Hematopoietic multipotent progenitor cell treated with erythropoietin and hydrocortisone succinate and interleukin-3 and kit ligand, for 17 days (in vitro differentiated cells): ENCODE measurements around the gene EVI5.

Experiments used
- DNase-seq: peaks from one replicate; pipeline ENCODE4 v3.0.0-alpha.2; 2015; ENCODE audit warnings: low spot score

Gene EVI5

DNA sequence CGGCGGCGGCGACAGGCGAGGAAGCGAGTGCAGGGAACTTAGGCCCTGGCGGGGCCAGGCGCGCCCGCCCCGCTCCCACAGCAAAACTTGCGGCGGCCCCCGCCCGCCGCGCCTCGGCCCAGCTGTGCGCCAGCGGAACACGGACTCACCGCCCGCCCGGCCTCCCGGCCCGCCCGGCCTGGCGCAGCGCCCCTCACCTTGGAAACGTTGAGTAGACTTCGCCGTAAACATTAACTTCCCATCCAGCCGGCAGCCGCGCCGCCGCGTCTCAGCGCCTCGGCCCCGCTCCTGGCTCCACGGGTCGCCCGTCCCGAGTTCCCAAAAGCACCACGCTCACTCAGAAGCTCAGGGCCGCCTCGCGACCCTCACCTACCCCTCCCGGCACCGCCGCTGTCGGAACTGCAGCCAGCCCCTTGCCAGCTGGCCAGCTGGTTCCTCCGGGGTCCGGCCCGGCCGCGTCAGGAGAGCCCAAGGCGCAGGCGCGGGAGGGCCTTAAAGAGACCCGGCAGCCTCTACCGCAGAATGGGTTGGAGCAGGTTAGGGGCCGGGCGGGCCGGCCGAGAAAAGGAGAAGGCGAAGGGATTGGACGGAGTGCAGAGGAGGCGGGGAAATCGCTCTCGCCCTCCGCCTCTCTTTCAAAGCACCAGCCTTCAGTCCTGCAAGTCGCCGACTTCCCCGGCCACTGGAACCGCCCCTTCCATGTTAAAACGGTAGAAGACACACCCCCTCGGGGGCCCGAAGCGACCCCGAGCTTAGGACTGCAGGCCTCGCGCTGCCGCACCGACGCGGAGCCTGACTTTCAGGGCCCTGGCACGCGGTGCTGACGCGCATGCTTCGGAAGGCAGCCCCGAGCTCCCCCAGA is at the start of gene EVI5:
EVI5 (minus strand) TSS at position 470 of the 862 bp plus-strand sequence. CDS start 48,562 bp downstream, outside the sequence.
- DNase-seq = peak; percentile 71

DNA sequence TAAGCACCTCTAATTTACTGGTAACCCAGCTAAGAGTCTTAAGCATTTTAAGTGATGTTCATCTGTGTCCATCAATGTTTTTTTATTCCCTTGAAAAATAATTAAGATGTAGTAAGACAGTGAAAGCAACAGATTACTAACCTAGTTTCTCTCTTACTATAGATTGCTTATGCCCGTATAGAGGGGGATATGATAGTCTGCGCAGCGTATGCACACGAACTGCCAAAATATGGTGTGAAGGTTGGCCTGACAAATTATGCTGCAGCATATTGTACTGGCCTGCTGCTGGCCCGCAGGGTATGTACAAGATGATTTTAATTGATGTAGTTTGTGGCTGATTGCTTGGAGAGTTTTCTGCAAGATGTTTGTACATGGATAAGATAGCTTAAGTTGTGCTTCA is 49.7 kb upstream of the EVI5 start:
- DNase-seq = no peak

DNA sequence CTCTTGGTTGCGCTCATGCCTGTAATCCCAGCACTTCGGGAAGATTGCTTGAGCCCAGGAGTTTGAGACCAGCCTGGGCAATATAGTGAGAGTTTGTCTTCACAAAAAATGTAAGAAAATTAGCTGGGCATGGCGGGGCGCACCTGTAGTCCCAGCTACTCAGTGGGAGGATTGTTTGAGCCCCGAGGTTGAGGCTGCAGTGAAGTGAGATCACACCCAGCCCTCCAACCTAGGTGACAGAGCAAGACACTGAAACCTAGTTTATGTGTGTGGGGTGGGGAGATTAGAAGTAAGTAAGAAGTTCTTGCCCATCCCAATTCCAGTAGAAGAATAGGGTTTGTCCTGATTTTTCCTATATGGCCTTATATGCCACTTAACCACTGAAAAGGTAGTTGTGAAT is 48.9 kb upstream of the EVI5 start:
- no peak for DNase-seq

DNA sequence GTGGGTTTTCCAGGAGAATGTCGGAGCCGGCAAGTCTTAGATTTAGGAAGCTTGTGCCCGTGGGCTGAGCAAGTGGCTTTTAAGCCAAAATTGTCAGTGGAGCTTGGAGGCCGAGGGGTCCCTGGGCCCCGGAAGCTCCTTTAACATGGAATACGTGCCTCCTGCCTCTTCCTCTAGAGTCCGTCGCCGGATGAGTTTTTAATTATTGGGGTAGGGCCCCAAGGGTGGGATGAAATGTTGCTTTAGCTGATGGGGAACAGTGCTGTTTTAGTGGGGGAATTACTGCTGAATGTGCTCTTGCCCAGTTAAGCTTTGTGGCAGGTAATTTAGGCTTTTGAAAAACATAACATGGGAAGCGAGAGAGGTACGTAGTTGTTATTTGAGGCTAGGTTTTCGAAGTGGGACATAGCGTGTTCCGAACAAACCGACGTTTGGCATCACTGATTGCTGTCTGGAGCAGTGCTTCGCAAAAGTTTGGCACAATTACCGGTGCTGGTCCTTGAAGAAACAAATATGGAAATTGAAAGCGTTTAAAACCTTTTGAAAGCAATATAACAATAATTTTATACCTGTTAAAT is 47.7 kb upstream of the EVI5 start:
- DNase-seq = peak; percentile 39

DNA sequence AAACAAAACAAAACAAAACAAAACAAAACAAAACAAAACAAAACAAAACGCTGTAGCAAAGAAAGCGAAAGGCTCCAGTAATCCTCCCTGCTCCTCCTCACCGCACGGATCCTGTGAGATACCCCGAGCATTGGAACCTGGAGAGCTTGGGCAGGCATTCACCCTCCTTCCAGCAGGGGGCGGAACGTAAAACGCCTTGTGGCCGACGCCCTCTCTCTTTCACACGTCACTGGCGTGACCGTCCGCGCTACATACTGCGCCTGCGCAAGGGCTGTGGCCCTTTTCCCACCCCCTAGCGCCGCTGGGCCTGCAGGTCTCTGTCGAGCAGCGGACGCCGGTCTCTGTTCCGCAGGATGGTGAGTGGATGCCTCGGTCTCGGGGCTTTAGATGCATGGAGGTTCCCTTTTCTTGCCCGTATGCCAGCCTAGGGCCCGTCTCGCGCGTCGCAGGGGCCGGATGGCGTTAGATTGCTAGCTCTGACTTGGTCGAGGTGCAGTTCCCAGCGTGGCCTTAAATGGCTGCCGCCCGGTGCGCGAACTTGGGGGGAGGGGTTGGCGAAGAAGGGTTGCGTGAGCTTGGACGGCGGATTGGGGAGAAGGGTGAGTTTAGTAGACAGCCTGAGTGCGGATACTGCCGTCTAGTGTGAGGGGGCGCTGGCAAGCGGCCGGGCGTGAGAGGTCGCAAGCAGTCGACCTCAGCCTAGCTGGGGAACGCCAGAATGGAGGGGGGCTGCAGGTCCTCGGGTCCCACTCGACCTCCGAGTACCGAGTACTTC is 47.0 kb upstream of the EVI5 start, which contains the start of gene RPL5:
RPL5 (plus strand) TSS at position 279 of the 775 bp plus-strand sequence; CDS start at position 354, 75 bp downstream.
- DNase-seq = peak; percentile 99

GRCh38 chr1:92831368-92831761 is 46.5 kb upstream of the EVI5 start:
- no peak for DNase-seq

DNA sequence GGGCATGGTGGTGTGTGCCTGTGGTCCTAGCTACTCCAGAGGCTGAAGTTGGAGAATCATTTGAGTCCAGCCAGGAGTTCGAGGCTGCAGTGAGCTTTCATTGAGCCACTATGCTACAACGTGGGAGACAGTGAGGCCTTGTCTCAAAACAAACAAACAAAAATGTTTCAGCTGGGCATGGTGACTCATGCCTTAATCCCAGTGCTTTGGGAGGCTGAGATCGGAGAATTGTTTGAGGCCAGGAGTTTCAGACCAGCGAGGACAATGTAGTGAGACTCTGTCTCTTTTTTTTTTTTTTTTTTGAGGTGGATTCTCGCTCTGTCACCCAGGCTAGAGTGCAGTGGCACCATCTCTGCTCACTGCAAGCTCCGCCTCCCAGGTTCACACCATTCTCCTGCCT is 41.9 kb upstream of the EVI5 start:
- no peak for DNase-seq

DNA sequence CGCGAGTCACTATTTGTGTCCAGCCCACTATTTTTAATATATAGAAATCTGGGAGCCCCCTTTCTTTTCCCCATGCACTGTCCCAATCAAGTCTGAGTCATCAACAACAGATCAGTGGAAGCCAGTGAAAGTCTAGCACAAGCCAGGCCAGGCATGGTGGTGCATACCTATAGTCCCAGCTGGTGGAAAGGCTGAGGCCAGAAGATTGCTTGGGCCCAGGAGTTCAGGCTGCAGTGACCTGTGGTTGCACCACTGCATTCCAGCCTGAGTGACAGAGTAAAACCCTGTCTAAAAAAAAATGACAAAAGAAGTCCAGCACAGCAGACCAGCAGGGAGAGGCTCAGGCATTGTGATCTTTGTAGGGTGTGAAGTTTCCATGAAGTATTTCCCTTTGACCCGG is 38.0 kb upstream of the EVI5 start:
- DNase-seq = no peak

- no peak for DNase-seq
These were observed 35.6 kb upstream of the EVI5 start for GRCh38 chr1:92820551-92820950.

DNA sequence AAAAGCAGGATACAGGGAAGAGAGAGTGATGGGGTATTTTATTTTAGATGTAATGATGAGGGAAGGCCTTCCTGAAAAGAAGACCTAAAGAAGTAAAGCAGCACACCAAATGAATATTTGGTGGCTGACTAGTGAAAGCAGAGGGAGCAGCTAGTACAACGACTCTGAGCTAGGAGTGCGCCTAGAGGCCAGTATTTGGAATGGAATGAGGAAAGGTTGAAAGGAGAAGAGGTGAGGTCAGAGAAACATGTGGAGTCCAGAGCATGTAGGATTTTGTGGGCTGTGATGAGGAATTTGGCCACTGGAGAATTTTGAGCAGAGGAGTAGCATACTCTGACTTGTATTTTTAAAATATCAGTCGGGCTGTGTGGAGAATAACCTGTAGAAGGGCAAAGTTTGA is 35.1 kb upstream of the EVI5 start:
- no peak for DNase-seq

DNA sequence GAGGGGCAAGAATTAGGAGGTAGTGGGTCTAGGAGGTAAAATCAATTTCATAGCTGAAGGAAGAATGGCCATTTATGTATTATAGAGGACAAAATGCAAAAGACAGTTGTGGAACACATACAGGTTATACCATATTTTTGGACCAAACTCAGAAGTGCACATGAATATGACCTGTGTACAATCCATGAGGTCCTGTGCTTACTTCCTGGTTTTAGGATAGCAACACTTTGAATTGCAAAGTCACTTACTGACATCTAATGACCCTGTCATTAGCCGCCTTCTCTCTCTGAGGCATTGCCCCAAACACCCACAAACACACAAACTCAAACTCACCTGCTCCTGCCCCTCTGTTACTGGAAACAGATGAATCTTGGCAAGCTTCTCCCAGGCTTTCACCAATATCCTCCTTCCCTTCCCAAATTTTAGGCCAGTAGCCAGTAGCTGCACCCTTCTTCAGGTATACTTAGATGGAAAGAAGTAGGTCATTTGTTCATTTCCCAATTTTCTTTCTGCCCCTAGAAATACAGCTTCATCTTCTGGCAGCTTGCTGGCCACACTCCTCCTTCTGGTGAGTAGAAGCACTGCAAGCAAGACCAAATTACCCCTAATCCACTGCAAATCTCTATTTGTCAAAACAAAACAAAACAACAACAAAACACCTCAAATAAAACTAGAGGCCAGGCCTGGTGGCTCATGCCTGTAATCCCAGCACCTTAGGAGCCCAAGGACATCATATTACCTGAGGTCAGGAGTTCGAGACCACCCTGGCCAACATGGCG is 33.3 kb upstream of the EVI5 start:
- peak; percentile 22 for DNase-seq

DNA sequence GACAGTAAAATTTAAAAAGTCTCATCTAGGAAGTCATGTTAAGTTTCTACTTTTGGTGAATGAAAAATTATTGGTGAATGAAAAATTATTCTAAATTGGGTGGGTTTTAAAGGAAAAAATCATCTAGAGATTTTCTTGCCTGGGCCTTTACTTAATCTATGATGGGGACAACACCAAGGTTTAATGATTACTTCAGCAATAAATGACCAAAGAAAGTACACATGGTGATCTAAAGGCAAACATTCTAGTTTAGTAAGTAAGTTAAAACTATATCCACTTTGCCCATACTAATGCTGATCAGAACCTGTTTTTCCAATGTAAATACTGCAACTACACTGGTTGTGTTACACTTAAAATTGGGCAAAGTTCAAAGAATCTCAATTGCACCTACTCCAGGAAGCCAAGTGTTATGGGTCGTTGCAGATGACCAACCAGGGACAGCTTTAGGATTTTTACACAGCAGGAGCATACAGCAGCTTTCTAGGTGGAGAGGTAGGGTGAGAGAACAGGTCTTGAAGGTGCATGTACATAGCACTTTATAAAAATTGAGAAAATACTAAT is 32.3 kb upstream of the EVI5 start:
- DNase-seq = no peak

GRCh38 chr1:92816732-92817131 is 31.8 kb upstream of the EVI5 start:
- DNase-seq = no peak

DNA sequence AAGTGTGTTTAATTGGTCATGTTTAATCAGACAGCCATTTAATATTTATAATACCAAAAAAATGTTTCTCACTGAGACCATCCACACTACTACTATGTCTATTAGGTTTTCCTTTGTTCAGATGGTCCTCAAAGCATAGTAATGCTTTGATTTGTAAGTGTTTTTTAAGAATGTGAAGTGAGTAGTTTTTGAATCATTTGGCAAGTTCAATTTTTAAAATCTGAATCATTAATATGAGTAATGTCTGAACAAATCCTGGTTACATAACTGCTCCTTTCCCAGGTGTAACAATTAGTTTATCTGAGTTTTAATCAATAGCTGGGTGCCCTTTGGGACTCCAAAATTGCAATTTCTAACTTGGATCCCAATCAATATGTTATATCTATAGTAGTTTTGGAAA is 23.5 kb upstream of the EVI5 start:
- DNase-seq = no peak

- DNase-seq = no peak
These were observed 20.3 kb upstream of the EVI5 start for GRCh38 chr1:92805216-92805615.

DNA sequence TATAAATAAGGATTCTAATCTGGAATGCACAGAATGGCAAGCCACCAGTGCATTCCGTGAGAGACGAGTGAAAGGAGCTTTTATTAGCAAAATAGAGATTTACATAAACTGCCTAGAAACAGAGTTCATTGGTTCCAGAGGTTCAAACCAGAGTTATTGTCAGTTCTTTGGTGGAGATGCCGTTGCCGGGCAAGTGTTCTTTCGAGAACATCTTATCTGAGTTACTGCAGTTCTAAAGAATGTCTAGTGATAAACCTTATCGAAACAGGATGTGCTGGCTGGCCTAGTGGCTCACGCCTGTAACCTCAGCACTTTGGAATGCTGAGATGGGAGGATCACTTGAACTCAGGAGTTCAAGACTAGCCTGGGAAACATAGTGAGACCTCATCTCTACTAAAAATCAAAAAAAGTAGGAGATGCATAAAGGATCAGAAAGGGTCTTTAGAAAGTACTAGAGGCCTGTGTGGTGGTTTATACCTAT is 19.9 kb upstream of the EVI5 start:
- DNase-seq = no peak

GRCh38 chr1:92803140-92803887 is 18.4 kb upstream of the EVI5 start:
- DNase-seq = no peak

DNA sequence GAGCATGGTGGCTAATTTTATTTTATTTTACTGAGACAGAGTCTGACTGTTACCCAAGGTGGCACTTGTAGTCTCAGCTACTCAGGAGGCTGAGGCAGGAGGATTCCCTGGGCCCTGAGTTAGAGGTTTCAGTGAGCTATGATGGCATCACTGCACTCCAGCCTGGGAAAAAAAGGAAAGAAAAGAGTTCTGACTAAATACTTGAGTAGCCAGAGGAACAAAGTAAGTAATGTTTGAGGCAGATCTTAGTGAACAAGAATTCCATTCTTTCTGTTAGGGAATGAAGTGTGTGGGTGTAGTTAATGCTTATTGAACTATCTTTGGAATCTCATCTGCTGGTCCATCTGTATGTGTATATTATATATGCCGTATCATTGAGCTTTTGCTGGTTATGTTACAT is 13.1 kb upstream of the EVI5 start:
- DNase-seq = no peak

DNA sequence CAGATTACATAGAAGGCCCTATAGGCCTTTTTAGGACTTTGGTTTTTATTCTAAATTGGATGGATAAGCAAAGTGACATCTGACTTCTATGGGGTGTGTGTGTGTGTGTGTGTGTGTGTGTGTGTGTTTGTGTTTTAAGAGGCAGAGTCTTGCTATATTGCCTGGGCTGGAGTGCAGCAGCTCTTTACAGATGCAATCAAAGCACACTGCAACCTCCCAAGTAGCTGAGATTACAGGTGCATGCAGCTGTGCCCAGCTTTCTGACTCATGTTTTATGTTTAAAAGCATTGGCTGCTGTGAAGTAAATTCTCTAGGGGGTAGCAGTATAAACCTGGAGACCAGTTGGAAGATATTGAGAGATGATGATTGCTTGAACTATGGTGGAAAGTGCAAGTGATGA is 12.4 kb upstream of the EVI5 start:
- DNase-seq = no peak

DNA sequence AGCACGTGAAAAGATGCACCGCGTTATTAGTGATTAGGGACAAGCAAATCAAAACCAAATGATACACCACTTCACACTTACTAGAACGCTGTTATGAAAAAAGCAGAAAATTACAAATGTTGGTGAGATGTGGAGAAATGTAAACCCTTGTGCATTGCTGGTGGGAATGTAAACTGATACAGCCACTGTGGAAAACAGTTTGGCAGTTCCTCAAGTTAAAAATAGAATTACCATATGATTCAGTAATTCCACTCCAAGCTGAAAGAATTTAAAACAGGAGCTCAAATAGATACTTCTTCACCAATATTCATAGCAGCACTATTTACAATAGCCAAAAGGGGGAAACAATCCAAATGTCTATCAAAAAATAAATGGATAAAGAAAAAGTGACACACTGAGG is 10.3 kb upstream of the EVI5 start:
- DNase-seq = no peak

DNA sequence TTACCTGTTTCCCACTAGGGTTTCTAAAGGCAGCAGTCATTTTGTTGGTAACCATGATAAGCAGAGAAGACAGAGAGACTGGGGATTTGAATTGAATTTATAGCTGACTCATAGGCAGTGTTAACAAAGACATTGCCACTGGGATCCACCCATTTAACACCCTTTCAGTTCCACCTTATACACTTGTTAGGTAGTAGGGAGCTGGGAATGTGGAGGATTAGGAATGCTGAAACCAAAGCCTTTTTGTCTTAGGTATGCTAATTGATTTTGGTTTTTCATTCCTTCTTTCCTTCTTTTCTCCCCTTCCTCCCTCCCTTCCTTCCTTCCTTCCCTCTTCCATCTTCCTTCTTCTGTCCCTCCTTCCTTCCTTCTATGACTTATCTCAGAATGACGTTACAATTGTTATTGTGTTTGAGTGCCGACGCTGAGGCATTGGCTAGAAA is 7.5 kb upstream of the EVI5 start:
- no peak for DNase-seq
